Gastroesophageal sphincter (tissue), 4 donors: ENCODE data around the gene PIK3C2G. TPM values are rescaled to one million over a fixed set of nuclear protein-coding genes. Genes with fewer than 3 reads are reported as not detected.
A peak's percentile ranks its signal among the peaks of the same experiment; 100 is the strongest.

ENCODE experiments used
- ATAC-seq: fragments of 150-250 bp; one replicate; pipeline ENCODE4 v1.9.1; 2016; ENCODE audit warnings: mild to moderate bottlenecking, moderate library complexity
- H3K27ac ChIP-seq, 4 donors: fragments of 200-600 bp; sonication (generic) in 3 of 4; 1 replicate in 3 of 4; 2 replicates in 1 of 4; pipeline ENCODE4 v1.5.1; 2016 to 2019
- H3K27me3 ChIP-seq: fragments of 200-600 bp; sonication (generic); one replicate; pipeline ENCODE4 v1.5.1; 2019
- H3K36me3 ChIP-seq, 2 donors: fragments of 200-600 bp; sonication (generic); one replicate each; pipeline ENCODE4 v1.5.1; 2019; ENCODE audit warnings: control low read depth in 1 of 2
- H3K4me1 ChIP-seq, 3 donors: fragments of 200-600 bp; sonication (generic); 1 replicate in 2 of 3; 2 replicates in 1 of 3; pipeline ENCODE4 v1.5.1; 2016 to 2019; ENCODE audit warnings: control low read depth in 2 of 3
- H3K4me3 ChIP-seq, 2 donors: fragments of 200-600 bp; sonication (generic); one replicate each; pipeline ENCODE4 v1.5.1; 2019; ENCODE audit warnings: mild to moderate bottlenecking in 1 of 2, moderate library complexity in 1 of 2
- H3K9me3 ChIP-seq, 3 donors: fragments of 200-600 bp; sonication (generic); one replicate each; pipeline ENCODE4 v1.5.1; 2017 to 2019; ENCODE audit warnings: control low read depth in 2 of 3
- EP300 ChIP-seq: sonication (generic); formaldehyde crosslinking; IDR thresholded peaks from one replicate; pipeline ENCODE4 v1.6.1; 2017; ENCODE audit warnings: antibody characterized with exemption, mild to moderate bottlenecking
- POLR2A ChIP-seq, 2 donors: fragments of 450-650 bp; IDR thresholded peaks; one replicate each; pipeline ENCODE4 v1.6.1; 2017; ENCODE audit warnings: antibody characterized with exemption in 2 of 2, mild to moderate bottlenecking in 2 of 2, moderate library complexity in 1 of 2
- POLR2AphosphoS5 ChIP-seq: sonication (generic); formaldehyde crosslinking; IDR thresholded peaks from one replicate; pipeline ENCODE4 v1.6.1; 2017; ENCODE audit warnings: antibody characterized with exemption
- WGBS, 2 donors: methylation state at CpG; one replicate each; pipeline ENCODE4 v1.1.5; 2018; ENCODE audit warnings: low coverage in 1 of 2; 5-methylcytosine and 5-hydroxymethylcytosine counted together
- total RNA-seq, 4 donors: library from RNA; depleted of rRNA; stranded (reverse); fragments of >200 nt; gene quantifications; one replicate each; pipeline ENCODE4 v1.1.0, GENCODE V29; 2016
- TF ChIP-seq, protein P1 (sequence below), 4 experiments: fragments of 200-600 bp in 2 of 4; fragments of 450-650 bp in 2 of 4; sonication (generic) in 1 of 4; IDR thresholded peaks; one replicate each; pipeline ENCODE4 v1.5.1; 2017 to 2019; ENCODE audit warnings: antibody characterized with exemption in 4 of 4, mild to moderate bottlenecking in 2 of 4, moderate library complexity in 2 of 4

The PIK3C2G gene
- total RNA-seq, 4 donors from 2014 or later, result 0.40 to 0.79 (median 0.69) TPM; not detected in 1

DNA sequence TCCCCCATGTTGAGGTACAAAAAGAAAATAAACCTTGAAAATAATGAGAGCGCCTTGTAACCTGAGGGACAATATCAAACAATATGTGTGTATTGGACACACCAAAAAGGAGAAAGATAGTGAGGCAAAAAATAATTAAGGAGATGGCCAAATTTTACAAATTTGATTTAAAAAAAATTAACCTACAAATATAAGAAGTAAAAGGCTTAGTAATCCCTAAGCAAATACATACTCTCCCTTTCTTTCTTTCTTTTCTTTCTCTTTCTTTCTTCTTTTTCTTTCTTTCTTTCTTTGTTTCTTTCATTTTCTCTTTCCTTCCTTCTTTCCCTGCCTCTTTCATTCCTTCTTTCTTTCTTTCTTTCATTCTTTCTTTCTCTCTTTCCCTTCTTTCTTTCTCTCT, 133.4 kb downstream of the PIK3C2G start:
- Histone ChIP-seq H3K27me3 (no peaks in the 10 kb centered on the region), H3K27ac (no peak overlapping the region), H3K9me3 (no peaks in the 10 kb centered on the region), H3K36me3 (no peaks in the 10 kb centered on the region), H3K4me1 (no peaks in the 10 kb centered on the region), H3K4me3 (no peak overlapping the region)
- no peak for ATAC-seq
- 95% methylated on average over 1 of the region's 1 CpG; no CpG with 5 or more reads in 1 of the 2 donors for WGBS, 2 donors
- TF ChIP-seq, protein P1, sequence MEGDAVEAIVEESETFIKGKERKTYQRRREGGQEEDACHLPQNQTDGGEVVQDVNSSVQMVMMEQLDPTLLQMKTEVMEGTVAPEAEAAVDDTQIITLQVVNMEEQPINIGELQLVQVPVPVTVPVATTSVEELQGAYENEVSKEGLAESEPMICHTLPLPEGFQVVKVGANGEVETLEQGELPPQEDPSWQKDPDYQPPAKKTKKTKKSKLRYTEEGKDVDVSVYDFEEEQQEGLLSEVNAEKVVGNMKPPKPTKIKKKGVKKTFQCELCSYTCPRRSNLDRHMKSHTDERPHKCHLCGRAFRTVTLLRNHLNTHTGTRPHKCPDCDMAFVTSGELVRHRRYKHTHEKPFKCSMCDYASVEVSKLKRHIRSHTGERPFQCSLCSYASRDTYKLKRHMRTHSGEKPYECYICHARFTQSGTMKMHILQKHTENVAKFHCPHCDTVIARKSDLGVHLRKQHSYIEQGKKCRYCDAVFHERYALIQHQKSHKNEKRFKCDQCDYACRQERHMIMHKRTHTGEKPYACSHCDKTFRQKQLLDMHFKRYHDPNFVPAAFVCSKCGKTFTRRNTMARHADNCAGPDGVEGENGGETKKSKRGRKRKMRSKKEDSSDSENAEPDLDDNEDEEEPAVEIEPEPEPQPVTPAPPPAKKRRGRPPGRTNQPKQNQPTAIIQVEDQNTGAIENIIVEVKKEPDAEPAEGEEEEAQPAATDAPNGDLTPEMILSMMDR (IDR thresholded peaks at IDR 0.05), result no peak
- TF ChIP-seq EP300, result no peak
- no peak for TF ChIP-seq POLR2A (IDR thresholded peaks at IDR 0.05)
- TF ChIP-seq POLR2AphosphoS5, result no peak

DNA sequence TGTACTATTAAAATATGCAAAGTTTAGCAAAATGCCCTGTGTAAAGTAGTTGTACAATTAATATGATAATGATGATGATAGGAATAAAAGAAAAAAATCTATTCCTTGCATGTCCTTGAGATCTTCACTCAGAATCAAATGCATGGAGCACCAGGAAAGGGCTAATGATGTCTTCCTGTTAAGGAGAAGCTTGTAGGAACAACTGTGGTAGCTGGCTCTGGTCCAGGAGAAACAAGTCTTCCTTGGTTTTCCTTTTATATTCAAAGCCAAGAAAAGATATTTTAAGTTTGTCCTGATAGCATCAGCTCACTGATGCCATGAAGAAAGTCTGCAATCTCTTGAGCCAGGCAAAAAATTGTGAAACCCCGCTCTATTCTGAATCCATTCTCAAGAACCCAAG, 138.9 kb downstream of the PIK3C2G start:
- 88 to 100% methylated on average over 1 of the region's 1 CpG for WGBS, 2 donors
- Histone ChIP-seq H3K9me3 (no peaks in the 10 kb centered on the region), H3K36me3 (no peaks in the 10 kb centered on the region), H3K27me3 (no peaks in the 10 kb centered on the region), H3K27ac (no peak overlapping the region), H3K4me1 (peaks cover 0 to 22% (median 0%) of the 10 kb centered on the region in 3 donors), H3K4me3 (no peak overlapping the region)
- ATAC-seq, result no peak
- TF ChIP-seq POLR2A (IDR thresholded peaks at IDR 0.05), result no peak
- no peak for TF ChIP-seq EP300
- no peak for TF ChIP-seq POLR2AphosphoS5

DNA sequence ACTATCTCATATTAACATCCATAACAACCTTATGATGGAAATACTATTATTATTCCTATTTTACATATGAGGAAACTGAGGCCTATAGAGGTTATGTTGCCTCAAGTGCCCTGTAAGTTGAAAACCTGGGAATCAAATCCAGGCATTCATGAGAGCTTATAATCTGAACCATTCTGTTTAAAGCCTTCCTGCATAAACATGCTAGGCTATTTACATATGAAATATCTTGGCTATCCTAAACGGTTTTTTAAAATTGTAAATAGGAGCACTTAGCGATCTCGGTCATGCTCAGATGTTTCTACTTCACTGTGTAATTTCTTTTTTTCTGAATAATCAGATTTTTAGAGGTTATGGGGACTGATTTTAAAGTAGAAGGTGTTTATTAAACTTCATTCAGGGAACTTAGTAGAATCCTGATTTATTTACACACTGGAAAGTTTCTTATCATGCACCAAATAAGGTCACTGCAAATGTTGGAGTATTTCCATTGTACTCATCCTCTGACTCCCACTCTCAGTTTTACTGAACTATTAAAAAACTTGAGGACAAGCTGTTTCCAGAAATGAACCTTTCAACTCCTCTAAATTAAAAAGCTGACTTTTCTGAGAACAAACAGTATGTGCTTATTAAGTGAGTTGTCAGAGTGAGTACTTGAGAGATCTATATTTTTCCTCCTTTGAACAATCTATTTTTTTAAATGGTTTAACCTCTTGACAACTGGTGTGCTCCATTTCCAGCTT, 141.7 kb downstream of the PIK3C2G start:
- ATAC-seq, result no peak
- TF ChIP-seq POLR2A (IDR thresholded peaks at IDR 0.05), result no peak
- TF ChIP-seq POLR2AphosphoS5, result no peak
- TF ChIP-seq, protein P1 (IDR thresholded peaks at IDR 0.05), result no peak
- no peak for TF ChIP-seq EP300
- no peaks in the 10 kb centered on the region for H3K27me3 ChIP-seq
- H3K4me3 ChIP-seq, result no peak overlapping the region
- peak overlapping the region in 2 of 4 donors; percentile 30 to 52 for H3K27ac ChIP-seq
- peaks cover 0 to 22% (median 0%) of the 10 kb centered on the region in 3 donors for H3K4me1 ChIP-seq
- WGBS, 2 donors, result 26 to 58% methylated on average over 3 of the region's 3 CpGs
- peaks cover 0 to 1% (median 0%) of the 10 kb centered on the region in 3 donors for H3K9me3 ChIP-seq
- H3K36me3 ChIP-seq, result no peaks in the 10 kb centered on the region

DNA sequence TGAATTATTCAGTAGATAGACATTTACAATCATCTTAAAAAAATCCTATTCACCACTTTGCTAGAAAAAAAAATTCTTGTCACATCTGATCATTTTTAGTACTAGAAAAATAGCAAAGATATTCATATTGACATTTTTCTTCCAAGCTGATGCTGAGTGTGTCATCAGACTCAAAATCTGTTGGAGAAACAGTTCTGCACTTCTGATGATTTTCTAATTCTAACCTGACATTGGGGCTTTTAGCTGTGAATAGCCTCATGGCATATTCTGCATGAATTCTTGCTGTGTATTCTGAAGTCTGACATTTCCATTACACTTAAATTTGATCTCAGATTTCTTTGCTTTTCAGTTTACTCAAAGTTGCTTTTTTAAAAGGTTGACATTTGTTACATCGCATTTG, 150.1 kb downstream of the PIK3C2G start:
- Histone ChIP-seq H3K27me3 (no peaks in the 10 kb centered on the region), H3K4me1 (no peaks in the 10 kb centered on the region), H3K27ac (no peak overlapping the region), H3K9me3 (peaks cover 0 to 6% (median 0%) of the 10 kb centered on the region in 3 donors), H3K4me3 (no peak overlapping the region), H3K36me3 (no peaks in the 10 kb centered on the region)
- TF ChIP-seq EP300, result no peak
- TF ChIP-seq, protein P1 (IDR thresholded peaks at IDR 0.05), result no peak
- no peak for TF ChIP-seq POLR2AphosphoS5
- no peak for TF ChIP-seq POLR2A (IDR thresholded peaks at IDR 0.05)
- ATAC-seq, result no peak
- WGBS, 2 donors, result 87% methylated on average over 1 of the region's 1 CpG; no CpG with 5 or more reads in 1 of the 2 donors

DNA sequence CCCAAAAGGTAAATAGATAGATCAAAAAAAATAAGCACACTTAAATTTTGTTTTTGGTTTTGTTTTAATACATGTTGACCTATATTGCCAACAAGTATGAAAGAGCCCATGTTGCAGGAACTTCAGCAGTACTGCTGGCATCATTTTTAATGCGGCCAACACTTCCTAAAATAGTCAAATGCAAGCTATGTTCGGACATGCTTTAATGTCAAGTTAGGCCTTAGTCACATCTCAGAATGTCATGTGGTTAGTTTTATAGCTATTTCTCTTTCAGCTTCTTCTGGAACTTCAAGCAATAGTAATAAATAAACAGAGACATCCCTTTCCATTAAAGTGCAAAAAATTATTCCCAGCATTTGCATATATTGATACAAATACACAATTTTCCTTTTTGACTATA, 153.4 kb downstream of the PIK3C2G start:
- ATAC-seq, result no peak
- 92 to 93% methylated on average over 2 of the region's 2 CpGs for WGBS, 2 donors
- no peaks in the 10 kb centered on the region for H3K9me3 ChIP-seq
- no peak for TF ChIP-seq POLR2AphosphoS5
- TF ChIP-seq, protein P1 (IDR thresholded peaks at IDR 0.05), result no peak
- no peak for TF ChIP-seq EP300
- TF ChIP-seq POLR2A (IDR thresholded peaks at IDR 0.05), result no peak
- H3K27ac ChIP-seq, result no peak overlapping the region
- no peaks in the 10 kb centered on the region for H3K4me1 ChIP-seq
- no peaks in the 10 kb centered on the region for H3K36me3 ChIP-seq
- H3K4me3 ChIP-seq, result no peak overlapping the region
- H3K27me3 ChIP-seq, result no peaks in the 10 kb centered on the region
